GM21717 (cell line): ENCODE measurements around the gene MBOAT1.

ENCODE experiments used
- ATAC-seq: cut with Tn5 transposase; IDR thresholded peaks from one replicate; pipeline ENCODE4 v1.9.1; 2021; ENCODE audit warnings: mild to moderate bottlenecking, moderate library complexity; ENCODE audit not compliant: unreplicated experiment

MBOAT1 gene

GRCh38 chr6:20235041-20235440 is 22.8 kb upstream of the MBOAT1 start:
- ATAC-seq, result no peak

- no peak for ATAC-seq
Observed at GRCh38 chr6:20234136-20234535, 21.9 kb upstream of the MBOAT1 start.

- no peak for ATAC-seq
Observed at GRCh38 chr6:20233007-20233730, 20.9 kb upstream of the MBOAT1 start.

- no peak for ATAC-seq
Observed at GRCh38 chr6:20232188-20232587, 19.9 kb upstream of the MBOAT1 start.

- ATAC-seq, result no peak
Observed at GRCh38 chr6:20230401-20231119, 18.3 kb upstream of the MBOAT1 start.

- ATAC-seq, result no peak
Observed at GRCh38 chr6:20229881-20230280, 17.6 kb upstream of the MBOAT1 start.

GRCh38 chr6:20227350-20227749 is 15.1 kb upstream of the MBOAT1 start:
- no peak for ATAC-seq

GRCh38 chr6:20223141-20223540 is 10.9 kb upstream of the MBOAT1 start:
- ATAC-seq, result no peak

- no peak for ATAC-seq
Observed at GRCh38 chr6:20221421-20221820, 9.2 kb upstream of the MBOAT1 start.

- no peak for ATAC-seq
Observed at GRCh38 chr6:20220359-20220758, 8.1 kb upstream of the MBOAT1 start.

GRCh38 chr6:20217891-20218290 is 5.6 kb upstream of the MBOAT1 start:
- no peak for ATAC-seq

GRCh38 chr6:20217324-20217855 is 5.1 kb upstream of the MBOAT1 start:
- ATAC-seq, result no peak

GRCh38 chr6:20215310-20215709 is 3.0 kb upstream of the MBOAT1 start:
- no peak for ATAC-seq

GRCh38 chr6:20213271-20213798 is 1.1 kb upstream of the MBOAT1 start:
- ATAC-seq, result no peak

GRCh38 chr6:20211941-20212391 is 303 bp downstream of the MBOAT1 start:
- peak; percentile 28 for ATAC-seq

GRCh38 chr6:20211037-20211940 is 980 bp downstream of the MBOAT1 start:
- ATAC-seq, result peak; percentile 24

- no peak for ATAC-seq
Observed at GRCh38 chr6:20210158-20210557, 2.1 kb downstream of the MBOAT1 start.

GRCh38 chr6:20208687-20209378 is 3.4 kb downstream of the MBOAT1 start:
- no peak for ATAC-seq

GRCh38 chr6:20207088-20207418 is 5.2 kb downstream of the MBOAT1 start:
- ATAC-seq, result no peak

- ATAC-seq, result no peak
Observed at GRCh38 chr6:20205722-20206161, 6.5 kb downstream of the MBOAT1 start.
